ENCODE results near the gene VSIR. TPM values are rescaled to one million over a fixed set of nuclear protein-coding genes. Genes with fewer than 3 reads are reported as not detected.

VSIR gene
- total and polyA plus RNA-seq, 4 donors, result 32.3 to 244 (median 84.5) TPM

- no peak for ATAC-seq (ENCODE audit: insufficient read depth, low FRiP score)
- no peaks in the 10 kb centered on the region for H3K4me1 ChIP-seq (ENCODE audit: control insufficient read depth in 5 of 5, insufficient read depth in 5 of 5, low read length in 5 of 5)
- H3K9me3 ChIP-seq (ENCODE audit: control insufficient read depth in 4 of 4, insufficient read depth in 3 of 4, low read length in 3 of 4), result peaks cover 0 to 3% (median 0%) of the 10 kb centered on the region in 4 donors
- no peak overlapping the region for H3K4me3 ChIP-seq
- TF ChIP-seq CTCF (IDR thresholded peaks at IDR 0.05; ENCODE audit: control extremely low read depth, extremely low read depth), result no peak
- WGBS, 2 donors, result 86 to 92% methylated on average over 10 of the region's 10 CpGs
- H3K36me3 ChIP-seq (ENCODE audit: control insufficient read depth in 4 of 4, insufficient read depth in 4 of 4, low read length in 4 of 4), result peaks cover 0 to 1% (median 0%) of the 10 kb centered on the region in 4 donors
- no peak for DNase-seq
- H3K27ac ChIP-seq (ENCODE audit: low read depth in 1 of 2, low read length in 1 of 2), result no peak overlapping the region
- H3K9ac ChIP-seq (ENCODE audit: insufficient read depth in 1 of 2, low read length in 2 of 2), result no peak overlapping the region
- no peaks in the 10 kb centered on the region for H3K27me3 ChIP-seq (ENCODE audit: control insufficient read depth in 3 of 3, insufficient read depth in 3 of 3, low read length in 2 of 3)
These were observed 25.8 kb upstream of the VSIR start for GRCh38 chr10:71799112-71799511.

DNA sequence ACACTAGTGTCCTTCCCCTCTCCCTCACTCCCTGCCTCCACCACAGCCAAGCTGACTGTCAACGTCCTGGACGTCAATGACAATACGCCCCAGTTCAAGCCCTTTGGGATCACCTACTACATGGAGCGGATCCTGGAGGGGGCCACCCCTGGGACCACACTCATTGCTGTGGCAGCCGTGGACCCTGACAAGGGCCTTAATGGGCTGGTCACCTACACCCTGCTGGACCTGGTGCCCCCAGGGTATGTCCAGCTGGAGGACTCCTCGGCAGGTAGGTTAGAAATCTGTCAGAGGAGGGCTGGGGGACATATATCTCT, 24.9 kb upstream of the VSIR start:
- WGBS, 2 donors, result 68 to 80% methylated on average over 6 of the region's 6 CpGs
- Histone ChIP-seq H3K27me3 (ENCODE audit: control insufficient read depth in 3 of 3, insufficient read depth in 3 of 3, low read length in 2 of 3) (no peaks in the 10 kb centered on the region), H3K27ac (ENCODE audit: low read depth in 1 of 2, low read length in 1 of 2) (no peak overlapping the region), H3K9me3 (ENCODE audit: control insufficient read depth in 4 of 4, insufficient read depth in 3 of 4, low read length in 3 of 4) (peaks cover 0 to 3% (median 0%) of the 10 kb centered on the region in 4 donors), H3K4me1 (ENCODE audit: control insufficient read depth in 5 of 5, insufficient read depth in 5 of 5, low read length in 5 of 5) (no peaks in the 10 kb centered on the region), H3K36me3 (ENCODE audit: control insufficient read depth in 4 of 4, insufficient read depth in 4 of 4, low read length in 4 of 4) (peaks cover 0 to 1% (median 0%) of the 10 kb centered on the region in 4 donors), H3K9ac (ENCODE audit: insufficient read depth in 1 of 2, low read length in 2 of 2) (no peak overlapping the region), H3K4me3 (no peak overlapping the region)
- no peak for TF ChIP-seq CTCF (IDR thresholded peaks at IDR 0.05; ENCODE audit: control extremely low read depth, extremely low read depth)
- no peak for DNase-seq
- ATAC-seq (ENCODE audit: insufficient read depth, low FRiP score), result no peak

DNA sequence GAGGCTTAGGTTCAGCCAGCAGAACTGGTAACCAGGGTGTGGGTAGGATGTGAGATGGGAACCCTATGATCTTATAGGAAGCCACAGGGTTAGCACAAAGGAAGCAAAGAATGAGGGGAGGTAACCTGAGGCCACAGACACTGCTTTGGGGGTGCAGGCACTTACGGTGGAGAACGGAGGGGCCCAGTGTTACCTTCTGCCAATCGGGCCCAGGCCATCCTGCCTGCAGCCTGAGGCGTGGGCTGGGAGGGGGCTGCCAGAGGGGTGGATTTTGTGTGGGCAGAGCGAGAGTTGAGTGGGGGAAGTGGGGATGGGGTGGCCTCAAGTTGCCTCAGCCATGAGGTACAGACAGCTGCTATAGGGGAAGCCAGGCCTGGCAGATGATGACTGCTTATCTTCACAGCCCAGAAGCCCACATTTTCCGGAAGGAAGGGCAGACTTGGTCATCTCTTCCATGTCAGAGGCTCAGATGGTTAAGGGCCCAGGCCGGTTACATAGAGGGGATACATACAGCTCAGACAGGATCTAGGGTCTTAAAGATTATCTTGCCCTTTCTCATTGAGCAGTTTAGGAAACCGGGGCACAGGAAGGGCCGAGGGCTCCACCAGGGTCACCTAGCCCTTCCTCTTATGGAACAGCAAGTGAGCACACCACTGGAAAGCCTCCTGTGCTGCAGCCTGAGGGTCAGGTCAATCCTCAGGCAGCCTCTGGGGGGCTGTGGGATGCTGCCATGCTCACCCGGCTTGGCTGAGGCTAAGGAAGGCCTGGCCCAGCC, 24.4 kb upstream of the VSIR start:
- no peak for TF ChIP-seq CTCF (IDR thresholded peaks at IDR 0.05; ENCODE audit: control extremely low read depth, extremely low read depth)
- H3K27me3 ChIP-seq (ENCODE audit: control insufficient read depth in 3 of 3, insufficient read depth in 3 of 3, low read length in 2 of 3), result no peaks in the 10 kb centered on the region
- no peak overlapping the region for H3K27ac ChIP-seq (ENCODE audit: low read depth in 1 of 2, low read length in 1 of 2)
- DNase-seq (no peak), ATAC-seq (ENCODE audit: insufficient read depth, low FRiP score) (no peak)
- peaks cover 0 to 3% (median 0%) of the 10 kb centered on the region in 4 donors for H3K9me3 ChIP-seq (ENCODE audit: control insufficient read depth in 4 of 4, insufficient read depth in 3 of 4, low read length in 3 of 4)
- H3K4me3 ChIP-seq, result no peak overlapping the region
- peaks cover 0 to 1% (median 0%) of the 10 kb centered on the region in 4 donors for H3K36me3 ChIP-seq (ENCODE audit: control insufficient read depth in 4 of 4, insufficient read depth in 4 of 4, low read length in 4 of 4)
- no peaks in the 10 kb centered on the region for H3K4me1 ChIP-seq (ENCODE audit: control insufficient read depth in 5 of 5, insufficient read depth in 5 of 5, low read length in 5 of 5)
- WGBS, 2 donors, result 27 to 60% methylated on average over 10 of the region's 10 CpGs
- no peak overlapping the region for H3K9ac ChIP-seq (ENCODE audit: insufficient read depth in 1 of 2, low read length in 2 of 2)
